ENCODE results near the gene LGALS3BP.

- TF ChIP-seq, protein P1, sequence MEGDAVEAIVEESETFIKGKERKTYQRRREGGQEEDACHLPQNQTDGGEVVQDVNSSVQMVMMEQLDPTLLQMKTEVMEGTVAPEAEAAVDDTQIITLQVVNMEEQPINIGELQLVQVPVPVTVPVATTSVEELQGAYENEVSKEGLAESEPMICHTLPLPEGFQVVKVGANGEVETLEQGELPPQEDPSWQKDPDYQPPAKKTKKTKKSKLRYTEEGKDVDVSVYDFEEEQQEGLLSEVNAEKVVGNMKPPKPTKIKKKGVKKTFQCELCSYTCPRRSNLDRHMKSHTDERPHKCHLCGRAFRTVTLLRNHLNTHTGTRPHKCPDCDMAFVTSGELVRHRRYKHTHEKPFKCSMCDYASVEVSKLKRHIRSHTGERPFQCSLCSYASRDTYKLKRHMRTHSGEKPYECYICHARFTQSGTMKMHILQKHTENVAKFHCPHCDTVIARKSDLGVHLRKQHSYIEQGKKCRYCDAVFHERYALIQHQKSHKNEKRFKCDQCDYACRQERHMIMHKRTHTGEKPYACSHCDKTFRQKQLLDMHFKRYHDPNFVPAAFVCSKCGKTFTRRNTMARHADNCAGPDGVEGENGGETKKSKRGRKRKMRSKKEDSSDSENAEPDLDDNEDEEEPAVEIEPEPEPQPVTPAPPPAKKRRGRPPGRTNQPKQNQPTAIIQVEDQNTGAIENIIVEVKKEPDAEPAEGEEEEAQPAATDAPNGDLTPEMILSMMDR (conservative IDR thresholded peaks at IDR 0.05; ENCODE audit: low read length), result no peak
- TF ChIP-seq EZH2phosphoT487 (IDR thresholded peaks at IDR 0.05; ENCODE audit: borderline replicate concordance, low read depth, low read length), result no peak
Observed at GRCh38 chr17:78939615-78940014, 40.1 kb downstream of the LGALS3BP start.

All from OCI-LY7 (cell line).